ENCODE results near the gene AP4M1.

The AP4M1 gene

DNA sequence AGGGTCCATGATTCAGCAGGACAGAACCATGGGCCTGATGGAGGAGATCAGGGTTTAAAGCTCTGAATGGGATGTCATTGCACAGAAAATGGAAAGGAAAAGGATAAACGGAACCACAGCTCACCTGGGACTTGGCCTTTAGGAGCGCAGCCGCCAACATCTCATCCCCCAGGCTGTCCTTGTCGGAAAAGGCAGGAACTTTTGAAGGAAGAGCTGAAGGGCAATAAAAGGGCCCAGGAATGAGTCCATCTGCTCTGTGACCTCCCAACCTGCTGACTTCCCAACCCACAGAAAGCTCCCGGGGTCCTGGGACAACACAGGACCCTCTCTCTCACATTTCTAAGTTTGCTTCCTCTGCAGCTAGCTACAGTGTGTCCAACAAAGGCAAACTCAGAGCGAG is 26.0 kb upstream of the AP4M1 start:
- no peak overlapping the region for H3K4me3 ChIP-seq (ENCODE audit: low read length)
- TF ChIP-seq, protein P1, sequence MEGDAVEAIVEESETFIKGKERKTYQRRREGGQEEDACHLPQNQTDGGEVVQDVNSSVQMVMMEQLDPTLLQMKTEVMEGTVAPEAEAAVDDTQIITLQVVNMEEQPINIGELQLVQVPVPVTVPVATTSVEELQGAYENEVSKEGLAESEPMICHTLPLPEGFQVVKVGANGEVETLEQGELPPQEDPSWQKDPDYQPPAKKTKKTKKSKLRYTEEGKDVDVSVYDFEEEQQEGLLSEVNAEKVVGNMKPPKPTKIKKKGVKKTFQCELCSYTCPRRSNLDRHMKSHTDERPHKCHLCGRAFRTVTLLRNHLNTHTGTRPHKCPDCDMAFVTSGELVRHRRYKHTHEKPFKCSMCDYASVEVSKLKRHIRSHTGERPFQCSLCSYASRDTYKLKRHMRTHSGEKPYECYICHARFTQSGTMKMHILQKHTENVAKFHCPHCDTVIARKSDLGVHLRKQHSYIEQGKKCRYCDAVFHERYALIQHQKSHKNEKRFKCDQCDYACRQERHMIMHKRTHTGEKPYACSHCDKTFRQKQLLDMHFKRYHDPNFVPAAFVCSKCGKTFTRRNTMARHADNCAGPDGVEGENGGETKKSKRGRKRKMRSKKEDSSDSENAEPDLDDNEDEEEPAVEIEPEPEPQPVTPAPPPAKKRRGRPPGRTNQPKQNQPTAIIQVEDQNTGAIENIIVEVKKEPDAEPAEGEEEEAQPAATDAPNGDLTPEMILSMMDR (conservative IDR thresholded peaks at IDR 0.05; ENCODE audit: low read length), result no peak
- DNase-seq (ENCODE audit: low read depth), result no peak

DNA sequence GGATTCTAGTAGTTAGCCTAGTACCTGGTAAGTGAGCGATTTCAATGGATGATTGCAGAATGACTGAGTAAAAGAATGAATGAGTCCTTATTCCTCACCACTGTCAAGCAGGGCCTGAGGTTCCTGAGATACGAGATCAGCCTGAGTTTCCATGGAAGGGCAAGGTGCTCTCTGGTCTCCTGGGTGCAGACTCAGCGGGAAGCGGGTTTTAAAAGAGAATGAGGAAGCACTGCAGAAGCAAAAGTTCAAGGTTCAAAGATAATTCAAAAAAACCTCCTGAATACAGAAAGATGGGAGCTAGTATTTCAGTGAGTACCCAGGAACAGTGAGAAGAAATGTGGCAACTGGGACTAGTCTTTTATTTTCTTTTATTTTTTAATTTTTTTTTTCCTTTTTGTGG is 24.2 kb upstream of the AP4M1 start:
- TF ChIP-seq, protein P1 (conservative IDR thresholded peaks at IDR 0.05; ENCODE audit: low read length), result no peak
- DNase-seq (ENCODE audit: low read depth), result no peak
- no peak overlapping the region for H3K4me3 ChIP-seq (ENCODE audit: low read length)

DNA sequence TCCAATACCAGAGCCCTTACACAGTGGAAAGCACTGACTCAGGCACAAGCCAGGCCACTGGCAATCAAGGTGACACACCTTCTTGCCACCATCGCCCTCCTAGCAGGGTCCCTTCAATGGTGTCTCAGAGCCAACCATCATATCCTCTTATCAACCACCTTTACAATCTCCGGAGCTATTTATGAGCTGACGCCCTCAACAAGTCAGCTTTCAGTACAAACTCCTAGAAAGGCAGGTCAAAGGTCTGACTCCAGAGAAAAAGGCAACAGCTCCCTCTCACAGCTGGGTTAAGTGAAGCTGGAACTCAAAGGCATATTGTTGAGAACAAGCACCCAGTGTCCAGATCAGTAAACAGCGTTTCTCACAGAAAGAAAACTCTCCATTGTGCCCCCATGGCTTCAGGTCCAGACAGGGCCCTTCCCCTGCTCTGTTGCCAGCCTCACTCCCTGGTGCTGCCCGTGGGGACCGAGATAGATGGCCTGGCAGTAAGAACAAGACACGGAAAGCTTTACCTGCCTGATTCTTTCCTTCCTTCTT is 22.4 kb upstream of the AP4M1 start:
- H3K4me3 ChIP-seq (ENCODE audit: low read length), result no peak overlapping the region
- DNase-seq (ENCODE audit: low read depth), result no peak
- TF ChIP-seq, protein P1 (conservative IDR thresholded peaks at IDR 0.05; ENCODE audit: low read length), result no peak

DNA sequence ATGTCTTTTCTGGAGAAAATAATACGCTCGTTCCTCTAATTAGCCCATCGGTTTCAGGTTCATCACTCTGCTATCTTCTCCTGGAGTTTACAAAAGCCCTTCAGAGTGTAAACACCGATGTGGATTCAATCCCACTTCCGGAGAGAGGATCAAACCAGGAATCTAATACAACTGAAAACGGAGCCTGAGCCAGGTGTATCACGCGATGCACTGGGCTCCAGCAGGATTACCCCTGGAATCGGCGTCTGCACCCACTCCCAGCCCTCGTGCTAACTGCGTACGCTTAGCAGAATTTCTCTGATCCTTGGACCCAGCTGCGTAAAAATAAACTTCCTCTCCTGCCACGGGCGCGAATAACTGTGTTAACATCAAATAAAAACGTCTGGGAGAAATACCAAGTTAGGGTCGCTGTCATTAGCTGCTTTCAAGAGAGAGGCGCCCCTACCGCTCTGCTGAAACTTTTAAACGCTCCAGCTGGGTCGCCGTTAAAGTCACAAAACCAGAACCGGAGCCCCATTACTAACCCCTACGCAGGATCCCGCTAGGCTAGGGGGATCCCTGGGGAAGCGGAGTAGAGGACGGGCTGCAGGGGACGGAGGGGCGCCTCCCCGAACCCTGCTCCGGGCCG is 20.4 kb upstream of the AP4M1 start:
- DNase-seq (ENCODE audit: low read depth), result peak; percentile 8
- TF ChIP-seq, protein P1 (conservative IDR thresholded peaks at IDR 0.05; ENCODE audit: low read length), result no peak
- H3K4me3 ChIP-seq (ENCODE audit: low read length), result peak overlapping the region; percentile 94

DNA sequence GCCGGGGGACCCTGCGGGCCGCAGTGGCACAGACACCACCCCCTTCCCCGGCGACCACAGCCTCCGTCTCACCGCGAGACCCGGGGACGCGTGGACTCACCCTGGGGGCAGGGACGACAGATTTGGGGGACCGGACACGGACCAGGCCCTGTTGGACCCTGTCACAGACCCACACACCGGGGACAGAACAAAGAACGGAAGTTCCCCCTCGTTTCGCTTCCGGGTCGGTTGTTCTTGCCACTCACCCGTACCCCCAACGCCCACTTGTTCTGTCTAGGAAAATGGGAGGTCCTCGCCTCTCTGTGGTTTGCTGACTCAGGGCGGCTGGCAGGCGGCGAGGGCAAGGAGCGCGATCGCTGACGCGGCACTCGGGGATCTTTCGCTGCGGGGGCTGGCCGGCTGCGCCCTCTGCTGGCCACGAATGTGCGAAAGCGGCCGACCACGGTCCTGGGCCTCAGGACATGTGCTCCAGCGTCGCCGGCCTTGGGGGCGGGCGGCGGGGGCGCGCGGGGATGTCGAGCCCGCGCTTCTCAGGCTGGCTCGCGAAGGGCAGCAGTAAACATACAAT is 19.8 kb upstream of the AP4M1 start, which contains the start of gene ZNF3:
TSS of gene ZNF3 (minus strand) at position 189 of the 568 bp plus-strand sequence. CDS start 4,366 bp downstream, outside the sequence.
- H3K4me3 ChIP-seq (ENCODE audit: low read length), result peak within 1 kb of the TSS; percentile 94
- TF ChIP-seq, protein P1 (conservative IDR thresholded peaks at IDR 0.05; ENCODE audit: low read length), result peak; percentile 69
- peak; percentile 99 for DNase-seq (ENCODE audit: low read depth)

DNA sequence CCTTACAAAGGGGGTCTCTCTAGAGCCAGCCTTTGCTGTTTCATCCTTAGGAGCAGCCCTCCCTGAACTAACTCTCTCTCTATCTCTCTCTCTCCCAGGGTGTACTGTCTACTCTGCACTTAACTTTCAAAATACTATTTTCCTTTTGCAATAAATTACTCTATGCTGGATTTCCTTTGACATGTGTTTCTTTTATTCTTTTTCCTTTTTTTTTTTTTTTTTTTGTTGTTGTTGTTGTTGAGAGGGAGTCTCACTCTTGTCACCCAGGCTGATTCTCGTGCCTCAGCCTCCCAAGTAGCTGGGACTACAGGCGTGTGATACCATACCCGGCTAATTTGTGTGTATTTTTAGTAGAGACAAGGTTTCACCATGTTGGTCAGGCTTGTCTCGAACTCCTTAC is 18.5 kb upstream of the AP4M1 start:
- no peak for DNase-seq (ENCODE audit: low read depth)
- H3K4me3 ChIP-seq (ENCODE audit: low read length), result no peak overlapping the region
- TF ChIP-seq, protein P1 (conservative IDR thresholded peaks at IDR 0.05; ENCODE audit: low read length), result no peak

DNA sequence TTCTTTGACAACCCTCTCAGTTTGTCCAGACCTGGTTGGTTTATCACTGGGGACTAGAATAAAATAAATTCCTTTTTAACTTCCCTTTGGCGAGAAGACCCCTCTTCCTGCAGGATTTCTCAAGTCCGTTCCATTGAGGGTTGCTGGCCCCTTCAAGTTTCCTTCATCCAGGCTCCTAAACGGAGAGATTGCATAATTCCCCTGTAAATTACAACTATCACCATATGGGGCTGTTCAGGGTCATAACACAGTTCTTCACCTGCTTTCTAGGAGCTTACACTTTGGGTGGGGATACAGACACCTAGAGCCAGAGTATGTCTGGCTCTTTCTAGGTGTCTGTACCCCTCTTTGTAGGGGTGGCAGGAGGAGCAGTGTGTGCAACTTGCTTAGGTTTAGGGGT is 15.9 kb upstream of the AP4M1 start:
- TF ChIP-seq, protein P1 (conservative IDR thresholded peaks at IDR 0.05; ENCODE audit: low read length), result no peak
- H3K4me3 ChIP-seq (ENCODE audit: low read length), result no peak overlapping the region
- DNase-seq (ENCODE audit: low read depth), result no peak
